Activated CD4-positive, alpha-beta T cell treated with anti-CD3 and anti-CD28 coated beads, Interleukin-10, Interleukin-2, amounts not matched to agents 100 ng/mL and 50 ng/mL, durations not matched to agents 16 hours and 8 hours (primary cell): ENCODE measurements around the gene MTFR1L.
"Not testable (repeated sequence)": the region's sequence is repeated elsewhere in the genome, so short reads cannot be mapped to it uniquely, and the experiment has no call there.

Source experiments
- DNase-seq: peaks from one replicate; pipeline ENCODE4 v3.0.0-alpha.2; 2020

Gene MTFR1L

DNA sequence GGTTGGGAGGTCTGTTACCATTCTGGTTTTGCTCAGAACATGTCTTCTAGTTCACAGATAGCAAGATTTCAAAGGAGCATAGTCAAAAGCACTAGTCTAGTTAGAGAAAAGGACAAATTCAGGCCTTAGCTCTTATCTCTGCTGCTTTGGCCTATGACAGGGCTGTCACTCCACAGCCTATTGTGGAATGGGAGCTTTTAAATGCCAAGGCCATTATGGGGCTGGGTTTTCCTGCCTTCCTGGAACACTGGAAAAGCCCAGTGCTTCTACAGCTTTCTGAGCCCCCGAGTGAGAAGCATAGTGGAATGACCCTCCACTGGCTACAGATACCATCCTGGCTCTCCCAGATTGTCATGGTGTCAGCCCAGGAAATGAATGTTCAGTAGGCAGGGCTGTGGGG, 9.3 kb downstream of the MTFR1L start:
- no peak for DNase-seq

- no peak for DNase-seq
These were observed 11.9 kb downstream of the MTFR1L start for GRCh38 chr1:25831569-25832196.

GRCh38 chr1:25832336-25833037, 12.7 kb downstream of the MTFR1L start:
- DNase-seq, result no peak

GRCh38 chr1:25833158-25833557, 13.4 kb downstream of the MTFR1L start:
- no peak for DNase-seq

- no peak for DNase-seq
These were observed 15.1 kb downstream of the MTFR1L start for GRCh38 chr1:25834894-25835293.

GRCh38 chr1:25836695-25837094, 16.9 kb downstream of the MTFR1L start:
- DNase-seq, result no peak

DNA sequence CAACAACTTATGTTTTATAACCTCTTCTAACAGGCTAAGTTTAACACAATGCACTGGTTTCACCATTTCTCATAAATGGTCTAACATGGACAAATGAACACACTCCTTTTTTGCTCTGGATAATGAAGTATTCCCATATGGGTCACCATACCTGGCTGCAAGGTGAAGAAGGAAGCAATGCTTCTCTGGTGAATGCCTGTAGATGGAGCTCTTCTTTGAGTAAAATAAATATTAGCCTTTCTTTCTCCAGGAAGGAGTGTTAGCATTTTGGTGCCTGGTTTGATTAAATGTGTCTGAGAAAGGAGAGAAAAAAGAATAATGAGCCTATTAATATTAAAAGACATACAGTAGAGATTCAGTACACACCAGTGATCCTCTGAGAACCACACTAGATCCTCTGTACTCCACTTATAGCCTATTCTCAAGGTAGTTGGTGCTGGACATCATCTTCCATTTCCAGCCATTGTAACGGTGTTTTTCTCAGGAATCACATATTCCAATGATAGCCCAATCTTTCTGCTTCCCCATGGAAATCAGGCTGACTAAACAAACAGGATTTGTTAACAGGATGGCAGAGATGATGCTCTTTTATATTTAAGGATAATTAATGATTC, 17.6 kb downstream of the MTFR1L start:
- no peak for DNase-seq

DNA sequence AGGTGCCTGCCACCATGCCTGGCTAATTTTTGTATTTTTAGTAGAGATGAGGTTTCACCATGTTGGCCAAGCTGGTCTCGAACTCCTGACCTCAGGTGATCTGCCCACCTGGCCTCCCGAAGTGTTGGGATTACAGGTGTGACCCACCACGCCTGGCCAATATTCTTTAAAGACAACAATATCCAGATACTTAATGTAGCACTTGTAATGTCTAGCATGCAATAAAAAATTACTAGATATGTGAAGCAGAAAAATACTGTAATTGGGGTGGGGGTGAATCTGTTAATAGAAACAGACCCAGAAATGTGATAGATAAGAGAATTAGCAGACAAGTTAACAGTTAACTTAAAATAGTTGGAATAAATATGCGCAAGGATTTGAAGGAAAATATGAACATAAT, 20.1 kb downstream of the MTFR1L start:
- DNase-seq, result not testable (repeated sequence)

DNA sequence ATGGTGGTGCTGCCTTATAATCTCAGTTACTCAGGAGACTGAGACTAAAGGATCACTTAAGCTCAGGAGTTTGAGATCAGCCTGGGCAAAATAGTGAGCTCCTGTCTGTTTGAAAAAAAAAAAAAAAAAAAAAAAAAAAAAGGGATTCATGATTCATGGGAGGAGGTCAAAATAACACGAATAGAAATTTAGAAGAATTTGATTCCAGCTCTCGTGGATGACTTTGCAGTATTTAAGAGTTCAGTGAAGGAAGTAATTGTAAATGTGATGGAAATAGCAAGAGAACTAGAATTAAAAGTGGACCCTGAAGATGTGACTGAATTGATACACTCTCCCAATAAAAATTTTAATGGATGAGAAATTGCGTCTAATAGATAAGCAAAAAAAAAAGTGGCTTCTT, 23.7 kb downstream of the MTFR1L start:
- DNase-seq, result no peak

DNA sequence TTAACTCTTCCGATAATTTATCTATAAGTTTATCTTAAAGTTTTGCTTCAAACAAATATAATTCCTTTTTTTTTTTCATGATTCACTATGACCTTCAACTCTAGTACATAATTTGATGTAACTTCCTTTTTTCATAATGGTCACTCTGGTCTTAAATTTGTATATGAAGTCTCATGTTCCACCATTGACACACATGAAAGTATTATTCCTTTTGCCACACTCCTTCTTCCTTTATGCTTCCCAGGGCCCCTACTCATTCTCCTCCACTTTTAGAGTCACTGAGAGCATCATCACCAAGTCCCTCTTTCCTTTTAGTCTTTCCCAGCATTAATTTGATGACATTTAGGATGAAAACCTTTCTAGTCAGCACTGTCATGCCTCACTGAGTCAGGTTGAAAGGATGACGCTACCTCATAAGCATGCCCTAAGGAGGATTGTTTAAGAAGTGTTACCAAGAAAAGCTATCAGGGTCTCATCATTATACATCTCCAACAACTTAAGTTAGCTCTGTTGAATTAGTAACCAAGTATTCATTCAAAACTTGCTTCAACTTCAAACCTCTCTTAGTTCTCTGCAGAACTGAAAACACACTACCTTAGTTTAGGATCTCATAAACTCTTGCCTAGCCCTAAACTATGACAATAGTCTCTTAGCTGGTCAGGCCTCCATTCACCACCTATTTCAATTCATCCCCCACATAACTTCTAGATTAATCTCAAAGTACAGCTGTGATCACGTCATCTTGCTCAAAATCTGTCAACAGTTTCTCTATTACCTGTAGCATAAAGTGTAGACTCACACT, 25.0 kb downstream of the MTFR1L start:
- DNase-seq, result no peak

GRCh38 chr1:25845664-25846063, 25.9 kb downstream of the MTFR1L start:
- no peak for DNase-seq

- DNase-seq, result no peak
These were observed 28.2 kb downstream of the MTFR1L start for GRCh38 chr1:25847929-25848328.

GRCh38 chr1:25848531-25848930, 28.8 kb downstream of the MTFR1L start:
- no peak for DNase-seq

DNA sequence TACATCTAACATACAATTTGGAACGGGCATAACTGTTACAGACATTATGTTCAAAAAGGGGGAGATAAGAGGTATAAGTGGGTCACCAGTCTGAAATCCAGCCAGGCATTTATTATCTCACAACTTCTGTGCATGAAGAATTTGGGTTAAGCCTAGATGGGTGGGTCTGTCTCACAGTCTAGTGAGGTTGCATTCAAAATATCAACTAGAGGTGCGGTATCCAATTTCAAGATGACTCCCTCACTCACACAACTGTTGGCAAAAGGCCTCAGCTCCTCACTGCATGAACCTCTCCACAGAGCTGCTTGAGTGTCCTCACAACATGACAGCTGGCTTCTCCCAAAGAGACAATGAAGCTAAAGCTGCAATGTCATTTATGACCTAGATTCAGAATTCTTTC, 34.8 kb downstream of the MTFR1L start:
- DNase-seq, result no peak

GRCh38 chr1:25856856-25857255, 37.1 kb downstream of the MTFR1L start:
- no peak for DNase-seq

DNA sequence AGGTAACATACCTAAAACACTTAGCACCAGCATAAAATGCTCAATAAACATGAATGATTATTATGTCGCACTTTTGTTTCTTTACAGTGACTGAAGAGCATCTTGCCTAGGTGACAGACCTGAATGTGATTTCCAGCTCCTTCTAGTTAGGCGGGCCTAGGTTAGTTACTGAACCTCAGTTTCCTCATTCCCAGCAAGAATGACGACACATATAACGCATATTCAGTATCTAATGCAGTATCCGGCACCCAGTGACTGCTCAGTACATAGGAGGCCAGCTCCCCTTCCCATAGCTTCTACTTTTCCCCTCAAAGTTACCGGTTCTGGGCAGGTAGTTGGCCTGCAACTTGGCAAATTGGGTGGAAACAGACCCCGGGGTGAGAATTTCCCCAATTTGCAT, 38.7 kb downstream of the MTFR1L start:
- no peak for DNase-seq

GRCh38 chr1:25858906-25859789, 39.4 kb downstream of the MTFR1L start, which contains the start of gene AUNIP:
AUNIP (minus strand) TSS chr1:25859457; CDS start chr1:25859357, 100 bp downstream.
- peak; percentile 93 for DNase-seq

DNA sequence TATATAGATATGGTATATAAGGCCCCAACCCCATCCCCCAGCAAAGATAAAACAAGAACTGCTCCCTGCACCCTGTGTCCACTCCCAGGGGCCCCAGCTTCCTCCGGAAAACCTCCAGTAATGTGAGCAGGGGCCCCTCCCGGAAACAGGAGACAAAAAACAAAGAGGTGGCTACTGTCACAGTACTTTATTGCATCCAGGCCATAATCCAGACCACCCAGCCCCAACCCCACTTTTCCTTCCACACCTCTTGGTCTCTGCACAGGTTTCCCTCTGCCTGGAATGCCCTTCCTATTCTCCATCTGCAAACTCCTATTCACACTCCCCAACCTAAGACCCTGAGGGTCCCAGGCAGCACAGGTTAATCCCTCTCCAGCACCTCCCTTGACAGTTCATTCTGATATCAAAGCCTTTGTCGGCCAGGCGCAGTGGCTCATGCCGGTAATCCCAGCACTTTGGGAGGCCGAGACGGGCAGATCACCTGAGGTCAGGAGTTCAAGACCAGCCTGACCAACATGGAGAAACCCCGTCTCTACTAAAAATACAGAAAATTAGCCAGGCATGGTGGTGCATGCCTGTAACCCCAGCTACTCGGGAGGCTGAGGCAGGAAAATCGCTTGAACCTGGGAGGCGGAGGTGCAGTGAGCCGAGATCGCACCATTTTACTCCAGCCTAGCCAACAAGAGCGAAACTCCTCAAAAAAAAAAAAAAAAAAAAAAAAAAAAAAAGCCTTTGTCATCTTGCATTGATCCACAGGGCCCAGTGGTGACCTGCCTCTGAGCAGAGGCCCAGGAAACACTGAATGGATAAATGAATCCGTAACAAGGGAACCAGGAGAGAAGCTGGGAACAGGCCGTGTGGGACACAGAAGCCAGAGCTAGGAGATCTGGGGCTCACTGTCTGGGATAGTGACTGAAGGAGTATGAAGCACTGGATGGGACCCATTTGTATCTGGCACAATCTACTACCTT, 41.8 kb downstream of the MTFR1L start:
- DNase-seq, result no peak

DNA sequence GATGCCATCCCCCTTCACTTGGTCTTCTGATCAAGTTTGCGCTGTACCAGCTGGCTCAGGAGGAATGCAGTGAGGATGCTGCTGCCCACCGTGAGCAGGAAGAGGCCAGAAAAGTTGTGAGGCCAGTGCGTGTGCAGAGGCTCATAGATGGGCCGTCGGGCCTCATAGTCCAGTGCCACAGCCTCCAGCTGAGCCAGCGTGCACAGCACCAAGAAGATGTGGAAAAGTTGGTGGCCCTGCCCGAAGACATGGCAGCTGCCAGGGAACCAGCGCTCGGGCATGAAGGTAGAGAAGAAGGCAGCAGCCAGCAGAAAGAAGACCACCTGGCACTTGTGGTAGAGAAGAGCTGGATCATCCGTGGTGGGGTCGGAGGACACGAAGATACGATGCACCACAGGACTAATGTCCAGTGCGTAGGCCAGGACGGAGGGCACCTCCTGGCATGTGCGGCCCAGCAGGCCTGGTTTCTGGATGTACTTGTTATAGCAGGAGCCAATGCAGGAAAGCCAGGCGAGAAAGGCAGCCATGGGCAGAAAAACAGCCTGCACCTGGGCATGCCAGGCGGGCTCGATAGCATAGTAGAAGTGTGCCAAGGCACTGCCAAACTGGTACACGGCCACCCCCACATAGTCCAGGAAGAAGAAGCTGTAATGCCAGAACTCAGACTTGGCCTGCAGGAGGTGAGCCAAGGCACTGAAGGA, 43.2 kb downstream of the MTFR1L start:
- DNase-seq, result no peak

GRCh38 chr1:25863486-25864262, 43.9 kb downstream of the MTFR1L start:
- no peak for DNase-seq
